PC-3 (cell line): ENCODE data around the gene IRS2. TPM values are rescaled to one million over a fixed set of nuclear protein-coding genes. Genes with fewer than 3 reads are reported as not detected.

ENCODE experiments used
- ATAC-seq: fragments of 200-7000 bp; cut with Tn5 transposase; 2 replicates; pipeline ENCODE4 v1.9.1; 2020; ENCODE audit warnings: mild to moderate bottlenecking, moderate library complexity
- BruUV-seq: library from RNA; stranded (reverse); fragments of 400-500 nt; replicated peaks from 2 replicates; lab custom pipeline; 2021; lab: Mats Ljungman, UMichigan
- CTCF ChIA-PET: fragments of 300-600 bp; sonication (Branson Sonifier 250); formaldehyde crosslinking; loops from one replicate; lab custom pipeline; 2022; ENCODE audit warnings: antibody characterized with exemption; lab: Charles Lee
- POLR2A ChIA-PET: fragments of 300-600 bp; sonication (Branson Sonifier 250); formaldehyde crosslinking; loops from one replicate; lab custom pipeline; 2022; ENCODE audit warnings: antibody characterized with exemption; ENCODE audit not compliant: unreplicated experiment; lab: Charles Lee
- DNase-seq: peaks from one replicate; pipeline ENCODE4 v3.0.0-alpha.2; 2015
- H2AFZ ChIP-seq: fragments of 300-600 bp; sonication (generic); 2 replicates; pipeline ENCODE4 v1.6.0; 2016; ENCODE audit warnings: antibody characterized with exemption, low read length
- H3F3A ChIP-seq: fragments of 300-600 bp; sonication (generic); one replicate; pipeline ENCODE4 v1.6.0; 2017; ENCODE audit warnings: antibody characterized with exemption, low read length, control low read depth, mild to moderate bottlenecking; ENCODE audit not compliant: unreplicated experiment
- H3K27ac ChIP-seq: fragments of 300-600 bp; sonication (generic); 2 replicates; pipeline ENCODE4 v1.5.1; 2016; ENCODE audit warnings: mild to moderate bottlenecking, low read length
- H3K27me3 ChIP-seq: fragments of 300-600 bp; sonication (generic); 2 replicates; pipeline ENCODE4 v1.6.1; 2016; ENCODE audit warnings: low read length, mixed read lengths
- H3K36me3 ChIP-seq: fragments of 300-600 bp; sonication (generic); 2 replicates; pipeline ENCODE4 v1.6.1; 2016; ENCODE audit warnings: low read depth, mixed run types, low read length, mixed read lengths
- H3K4me1 ChIP-seq: fragments of 300-600 bp; sonication (generic); 2 replicates; pipeline ENCODE4 v1.5.1; 2016; ENCODE audit warnings: low read length; ENCODE audit not compliant: insufficient read depth
- H3K4me2 ChIP-seq: fragments of 300-600 bp; sonication (generic); 2 replicates; pipeline ENCODE4 v1.6.0; 2016; ENCODE audit warnings: low read length
- H3K4me3 ChIP-seq: fragments of 300-600 bp; sonication (generic); 2 replicates; pipeline ENCODE4 v1.5.1; 2016; ENCODE audit warnings: mild to moderate bottlenecking, low read length, mixed read lengths
- H3K79me2 ChIP-seq: fragments of 300-600 bp; sonication (generic); 2 replicates; pipeline ENCODE4 v1.6.1; 2017; ENCODE audit warnings: low read length, mixed read lengths
- H3K9ac ChIP-seq: fragments of 300-600 bp; sonication (generic); 2 replicates; pipeline ENCODE4 v1.6.0; 2016; ENCODE audit warnings: mild to moderate bottlenecking, low read length
- H3K9me2 ChIP-seq: fragments of 300-600 bp; sonication (generic); replicated peaks from 2 replicates; pipeline ENCODE4 v1.6.1; 2016; ENCODE audit warnings: mixed run types, low read length, mixed read lengths
- H3K9me3 ChIP-seq: fragments of 300-600 bp; sonication (generic); 2 replicates; pipeline ENCODE4 v1.6.1; 2016; ENCODE audit warnings: low read length, mixed read lengths
- H4K20me1 ChIP-seq: fragments of 300-600 bp; sonication (generic); 2 replicates; pipeline ENCODE4 v1.6.1; 2016; ENCODE audit warnings: low read length, mixed read lengths
- CTCF ChIP-seq: fragments of 300-600 bp; sonication (generic); conservative IDR thresholded peaks from 2 replicates; pipeline ENCODE4 v1.5.1; 2017; ENCODE audit warnings: antibody characterized with exemption, low read depth, mild to moderate bottlenecking, low read length
- EZH2 ChIP-seq: fragments of 300-600 bp; sonication (generic); IDR thresholded peaks from one replicate; pipeline ENCODE4 v1.6.1; 2017; ENCODE audit warnings: antibody characterized with exemption, mild to moderate bottlenecking, low read length; ENCODE audit not compliant: unreplicated experiment
- EZH2phosphoT487 ChIP-seq: fragments of 300-600 bp; sonication (generic); IDR thresholded peaks from 2 replicates; pipeline ENCODE4 v1.6.1; 2018; ENCODE audit warnings: mild to moderate bottlenecking, antibody characterized with exemption, low read length, borderline replicate concordance
- intact Hi-C: fragments of 100-400 bp; cut with micrococcal nuclease; formaldehyde crosslinking; loops from 2 replicates; pipeline ENCODE4 v1.9.0; 2023
- total RNA-seq: library from RNA; depleted of rRNA; stranded (reverse); fragments of >200 nt; gene quantifications from 2 replicates; pipeline ENCODE4 v1.2.3, GENCODE V29; 2014

Gene IRS2
- total RNA-seq, 1 experiment from 2014 or later: 5.6 TPM

GRCh38 chr13:109724603-109725002, 61.8 kb downstream of the IRS2 start:
- Histone ChIP-seq H3K79me2 (no peaks in the 10 kb centered on the region), H4K20me1 (no peaks in the 10 kb centered on the region), H3K27ac (no peak overlapping the region), H3F3A (no peaks in the 10 kb centered on the region), H3K36me3 (no peaks in the 10 kb centered on the region), H3K9me3 (no peaks in the 10 kb centered on the region), H2AFZ (no peak overlapping the region), H3K4me2 (no peak overlapping the region), H3K9ac (no peak overlapping the region), H3K27me3 (no peaks in the 10 kb centered on the region), H3K4me3 (no peak overlapping the region), H3K4me1 (no peaks in the 10 kb centered on the region), H3K9me2 (no peaks in the 10 kb centered on the region)
- DNase-seq (no peak), ATAC-seq (no peak)
- no TSS peak for BruUV-seq
- intact Hi-C loops: no loop called here
- TF ChIP-seq EZH2 (no peak), CTCF (no peak), EZH2phosphoT487 (no peak)
- POLR2A ChIA-PET: no interaction called here
- CTCF ChIA-PET: no interaction called here

GRCh38 chr13:109723046-109723445, 63.3 kb downstream of the IRS2 start:
- BruUV-seq: no TSS peak
- H3K36me3 ChIP-seq: no peaks in the 10 kb centered on the region
- H3K9me2 ChIP-seq: no peaks in the 10 kb centered on the region
- no peaks in the 10 kb centered on the region for H3K9me3 ChIP-seq
- no peaks in the 10 kb centered on the region for H3K27me3 ChIP-seq
- H3F3A ChIP-seq: no peaks in the 10 kb centered on the region
- DNase-seq (no peak), ATAC-seq (no peak)
- intact Hi-C loops: no loop called here
- ChIA-PET CTCF (no interaction called here), POLR2A (no interaction called here)
- no peak overlapping the region for H2AFZ ChIP-seq
- H3K27ac ChIP-seq: no peak overlapping the region
- no peak overlapping the region for H3K4me2 ChIP-seq
- H4K20me1 ChIP-seq: no peaks in the 10 kb centered on the region
- TF ChIP-seq EZH2 (no peak), EZH2phosphoT487 (no peak)
- no peak overlapping the region for H3K9ac ChIP-seq
- no peaks in the 10 kb centered on the region for H3K79me2 ChIP-seq
- no peaks in the 10 kb centered on the region for H3K4me1 ChIP-seq
- H3K4me3 ChIP-seq: no peak overlapping the region

GRCh38 chr13:109722068-109722467, 64.3 kb downstream of the IRS2 start:
- Histone ChIP-seq H3F3A (no peaks in the 10 kb centered on the region), H3K79me2 (no peaks in the 10 kb centered on the region), H3K4me3 (no peak overlapping the region), H2AFZ (no peak overlapping the region), H3K9me2 (no peaks in the 10 kb centered on the region), H3K9ac (no peak overlapping the region), H3K4me2 (no peak overlapping the region), H3K36me3 (no peaks in the 10 kb centered on the region), H3K27me3 (no peaks in the 10 kb centered on the region), H3K9me3 (no peaks in the 10 kb centered on the region), H3K4me1 (no peaks in the 10 kb centered on the region), H3K27ac (no peak overlapping the region), H4K20me1 (no peaks in the 10 kb centered on the region)
- BruUV-seq: no TSS peak
- ChIA-PET POLR2A (no interaction called here), CTCF (no interaction called here)
- no peak for TF ChIP-seq CTCF
- no peak for TF ChIP-seq EZH2
- TF ChIP-seq EZH2phosphoT487: no peak
- DNase-seq (no peak), ATAC-seq (no peak)
- intact Hi-C loops: no loop called here
